IMR-90 (cell line): ENCODE results near the gene CHD2. TPM values are rescaled to one million over a fixed set of nuclear protein-coding genes. Genes with fewer than 3 reads are reported as not detected.

Source experiments
- ATAC-seq: fragments of 200-7000 bp; cut with Tn5 transposase; 2 replicates; pipeline ENCODE4 v1.9.1; 2020; ENCODE audit warnings: low read depth, mild to moderate bottlenecking, moderate library complexity
- BruUV-seq: library from RNA; stranded (reverse); fragments of 400-500 nt; replicated peaks from 2 replicates; lab custom pipeline; 2021; lab: Mats Ljungman, UMichigan
- CTCF ChIA-PET: fragments of 300-600 bp; formaldehyde crosslinking; extraction: SDS; loops from one replicate; lab custom pipeline; 2021; ENCODE audit warnings: antibody characterized with exemption; lab: Yijun Ruan, JAX
- POLR2A ChIA-PET: fragments of 300-600 bp; sonication (Branson Sonifier 250); formaldehyde crosslinking; loops from one replicate; lab custom pipeline; 2022; ENCODE audit warnings: antibody characterized with exemption; ENCODE audit not compliant: unreplicated experiment; lab: Charles Lee
- DNase-seq: peaks from one replicate; pipeline ENCODE4 v3.0.0; 2013
- H2AFZ ChIP-seq: replicated peaks from 2 replicates; pipeline ENCODE3; 2013; ENCODE audit warnings: low read length, mild to moderate bottlenecking; ENCODE audit not compliant: poor library complexity
- H2AK5ac ChIP-seq: 2 replicates; pipeline ENCODE4 v1.6.1; 2013; ENCODE audit warnings: low read depth, low read length, inconsistent platforms
- H2AK9ac ChIP-seq: replicated peaks from 2 replicates; pipeline ENCODE3; 2013; ENCODE audit warnings: mild to moderate bottlenecking, low read depth, low read length, moderate library complexity; ENCODE audit not compliant: poor library complexity
- H2BK120ac ChIP-seq: 2 replicates; pipeline ENCODE4 v1.6.1; 2013; ENCODE audit warnings: low read depth, low read length, inconsistent platforms
- H2BK15ac ChIP-seq: 3 replicates; pipeline ENCODE4 v1.6.1; 2013; ENCODE audit warnings: low read depth, low read length, inconsistent platforms
- H2BK20ac ChIP-seq: 2 replicates; pipeline ENCODE4 v1.6.1; 2013; ENCODE audit warnings: low read depth, mild to moderate bottlenecking, inconsistent platforms, low read length, moderate library complexity
- H2BK5ac ChIP-seq: 2 replicates; pipeline ENCODE4 v1.6.1; 2013; ENCODE audit warnings: mild to moderate bottlenecking, low read depth, low read length, inconsistent platforms; ENCODE audit not compliant: poor library complexity, severe bottlenecking
- H3K14ac ChIP-seq: replicated peaks from 2 replicates; pipeline ENCODE4 v1.6.1; 2013; ENCODE audit warnings: low read depth, low read length, inconsistent platforms
- H3K18ac ChIP-seq: 2 replicates; pipeline ENCODE4 v1.6.1; 2013; ENCODE audit warnings: low read depth, low read length, control low read depth
- H3K23ac ChIP-seq: 2 replicates; pipeline ENCODE4 v1.6.1; 2013; ENCODE audit warnings: low read depth, low read length, inconsistent platforms
- H3K27ac ChIP-seq: 2 replicates; pipeline ENCODE4 v1.5.1; 2013; ENCODE audit warnings: mild to moderate bottlenecking, control low read depth, low read length; ENCODE audit not compliant: insufficient read depth
- H3K27me3 ChIP-seq: 2 replicates; pipeline ENCODE4 v1.6.1; 2013; ENCODE audit warnings: low read length; ENCODE audit not compliant: control insufficient read depth, insufficient read depth
- H3K36me3 ChIP-seq: 2 replicates; pipeline ENCODE4 v1.6.1; 2013; ENCODE audit warnings: low read length, mixed read lengths; ENCODE audit not compliant: control insufficient read depth, insufficient read depth
- H3K4ac ChIP-seq: 2 replicates; pipeline ENCODE4 v1.6.1; 2013; ENCODE audit warnings: low read depth, low read length, inconsistent platforms
- H3K4me1 ChIP-seq: 2 replicates; pipeline ENCODE4 v1.6.1; 2013; ENCODE audit warnings: low read length, mixed read lengths; ENCODE audit not compliant: control insufficient read depth, insufficient read depth
- H3K4me2 ChIP-seq: 2 replicates; pipeline ENCODE4 v1.6.1; 2013; ENCODE audit warnings: low read depth, mild to moderate bottlenecking, control low read depth, low read length, moderate library complexity
- H3K4me3 ChIP-seq: 2 replicates; pipeline ENCODE4 v1.5.1; 2013; ENCODE audit warnings: low read depth, mild to moderate bottlenecking, control low read depth, low read length, moderate library complexity; ENCODE audit not compliant: insufficient read depth
- H3K56ac ChIP-seq: 2 replicates; pipeline ENCODE4 v1.6.1; 2013; ENCODE audit warnings: low read length, inconsistent platforms; ENCODE audit not compliant: insufficient read depth; ENCODE audit errors: extremely low read depth
- H3K79me1 ChIP-seq, 2 experiments: 2 replicates each; pipeline ENCODE4 v1.6.1; 2013; ENCODE audit warnings: low read length in 2 of 2, inconsistent platforms in 1 of 2, low read depth in 1 of 2
- H3K9ac ChIP-seq: 2 replicates; pipeline ENCODE4 v1.6.1; 2013; ENCODE audit warnings: low read depth, low read length, control low read depth
- H3K9me1 ChIP-seq: 2 replicates; pipeline ENCODE4 v1.6.1; 2013; ENCODE audit warnings: low read length, inconsistent platforms; ENCODE audit not compliant: insufficient read depth
- H3K9me3 ChIP-seq: 2 replicates; pipeline ENCODE4 v1.6.1; 2013; ENCODE audit warnings: low read length; ENCODE audit not compliant: control insufficient read depth, insufficient read depth
- H4K20me1 ChIP-seq: 2 replicates; pipeline ENCODE4 v1.6.1; 2013; ENCODE audit warnings: low read length, inconsistent platforms; ENCODE audit not compliant: insufficient read depth
- H4K5ac ChIP-seq: 2 replicates; pipeline ENCODE4 v1.6.1; 2013; ENCODE audit warnings: mild to moderate bottlenecking, low read depth, low read length, control low read depth
- H4K8ac ChIP-seq, 2 experiments: 2 replicates each; pipeline ENCODE4 v1.6.1; 2013; ENCODE audit warnings: low read depth in 2 of 2, low read length in 2 of 2, control low read depth in 1 of 2, inconsistent platforms in 1 of 2
- H4K91ac ChIP-seq: 2 replicates; pipeline ENCODE4 v1.6.1; 2013; ENCODE audit warnings: low read depth, low read length, inconsistent platforms; ENCODE audit not compliant: insufficient read depth
- BHLHE40 ChIP-seq: fragments of 150-350 bp; IDR thresholded peaks from 2 replicates; pipeline ENCODE4 v1.6.1; 2016; ENCODE audit warnings: mild to moderate bottlenecking, low read depth, low read length
- CEBPB ChIP-seq: IDR thresholded peaks from 2 replicates; pipeline ENCODE4 v1.6.1; 2012; ENCODE audit warnings: low read depth, low read length, improper control_type of control experiment
- FOS ChIP-seq: fragments of 150-350 bp; IDR thresholded peaks from 2 replicates; pipeline ENCODE4 v1.6.1; 2016; ENCODE audit warnings: low read depth, low read length
- NFE2L2 ChIP-seq: fragments of 150-350 bp; IDR thresholded peaks from 2 replicates; pipeline ENCODE4 v1.6.1; 2016; ENCODE audit warnings: low read depth, mild to moderate bottlenecking, low read length
- POLR2A ChIP-seq: IDR thresholded peaks from 2 replicates; pipeline ENCODE4 v1.6.1; 2012; ENCODE audit warnings: mild to moderate bottlenecking, low read depth, low read length
- RAD21 ChIP-seq: IDR thresholded peaks from 2 replicates; pipeline ENCODE4 v1.6.1; 2012; ENCODE audit warnings: low read length, improper control_type of control experiment
- RFX5 ChIP-seq: IDR thresholded peaks from 2 replicates; pipeline ENCODE4 v1.8.0; 2012; ENCODE audit warnings: low read depth, mild to moderate bottlenecking, low read length, moderate library complexity
- SMC3 ChIP-seq: fragments of 150-350 bp; IDR thresholded peaks from 2 replicates; pipeline ENCODE4 v1.6.1; 2016; ENCODE audit warnings: low read depth, mild to moderate bottlenecking, antibody characterized with exemption, low read length, moderate library complexity
- USF2 ChIP-seq: fragments of 150-350 bp; IDR thresholded peaks from 2 replicates; pipeline ENCODE4 v1.6.1; 2017; ENCODE audit warnings: mild to moderate bottlenecking, antibody characterized with exemption, low read length, low read depth
- WGBS, 2 experiments: methylation state at CpG; one replicate each; pipeline versions ENCODE4 v1.1.5 to v1.1.7; 2013; ENCODE audit warnings: missing lambda C conversion rate in 2 of 2; ENCODE audit not compliant: insufficient read length in 1 of 2; ENCODE audit errors: extremely low coverage in 2 of 2; 5-methylcytosine and 5-hydroxymethylcytosine counted together
- dilution Hi-C: fragments of 300-500 bp; cut with HindIII; formaldehyde crosslinking; loops from one replicate; pipeline ENCODE4 v1.14.3; 2018; ENCODE audit warnings: low sequenced_read_pairs; ENCODE audit not compliant: unreplicated experiment
- in situ Hi-C: fragments of 300-500 bp; cut with MboI; formaldehyde crosslinking; loops from 3 replicates; pipeline ENCODE4 v1.14.3; 2019; ENCODE audit warnings: low sequenced_read_pairs, inconsistent platforms, mixed read lengths
- intact Hi-C: fragments of 100-400 bp; cut with micrococcal nuclease; formaldehyde crosslinking; loops from 2 replicates; pipeline ENCODE4 v1.10.0; 2022
- polyA plus RNA-seq, 3 experiments: library from polyadenylated mRNA; depleted of rRNA; stranded (reverse); fragments of >200 nt; gene quantifications; 2 replicates each; pipeline ENCODE4 v1.2.3, GENCODE V29; 2012; ENCODE audit warnings: low replicate concordance in 1 of 3
- total RNA-seq: library from RNA; depleted of rRNA; stranded (reverse); fragments of >200 nt; gene quantifications from 2 replicates; pipeline ENCODE4 v1.2.3, GENCODE V29; 2012

CHD2 gene
- total and polyA plus RNA-seq, 2 of the 4 experiments (the other 2 are of a cell fraction) = 44.9 to 64.7 TPM

GRCh38 chr15:93056836-93057235, 156.7 kb downstream of the CHD2 start:
- no peak overlapping the region for H2BK120ac ChIP-seq
- in situ Hi-C loops = no loop called here
- no peaks in the 10 kb centered on the region for H3K9me1 ChIP-seq
- no peaks in the 10 kb centered on the region for H3K79me1 ChIP-seq
- no peak overlapping the region for H2AK9ac ChIP-seq
- no peak overlapping the region for H3K14ac ChIP-seq
- BruUV-seq = no TSS peak
- no peak for DNase-seq
- peaks cover 1% of the 10 kb centered on the region; the same call in 1 of the 2 replicates for H3K4me1 ChIP-seq
- H2AFZ ChIP-seq = no peak overlapping the region
- H3K27me3 ChIP-seq = peaks cover 11% of the 10 kb centered on the region
- no peak overlapping the region for H4K91ac ChIP-seq
- H2AK5ac ChIP-seq = no peak overlapping the region
- intact Hi-C loops = no loop called here
- no peak overlapping the region for H2BK20ac ChIP-seq
- H4K8ac ChIP-seq = no peak overlapping the region
- H4K5ac ChIP-seq = no peak overlapping the region
- CTCF ChIA-PET = interaction anchor here (0.6 kb wide), 1 partner anchor 531 kb away, joined by 3 read pairs; no protein-coding TSS in a partner anchor
- H3K4me3 ChIP-seq = no peak overlapping the region
- H3K9me3 ChIP-seq = no peaks in the 10 kb centered on the region
- ATAC-seq = no peak
- WGBS, 2 experiments = 71% methylated on average over 3 of the region's 7 CpGs; no CpG with 5 or more reads in 1 of the 2 experiments
- dilution Hi-C loops = no loop called here
- H4K20me1 ChIP-seq = no peaks in the 10 kb centered on the region
- no peak overlapping the region for H2BK15ac ChIP-seq
- no peak overlapping the region for H3K18ac ChIP-seq
- no peak overlapping the region for H3K4me2 ChIP-seq
- H2BK5ac ChIP-seq = no peak overlapping the region
- H3K4ac ChIP-seq = no peak overlapping the region
- TF ChIP-seq FOS = no peak
- TF ChIP-seq RFX5 = no peak
- TF ChIP-seq POLR2A = no peak
- TF ChIP-seq BHLHE40 = no peak
- TF ChIP-seq CEBPB = no peak
- no peak for TF ChIP-seq RAD21
- no peak for TF ChIP-seq SMC3
- no peak for TF ChIP-seq NFE2L2
- TF ChIP-seq USF2 = no peak
- H3K9ac ChIP-seq = no peak overlapping the region
- no peak overlapping the region for H3K27ac ChIP-seq
- no peak overlapping the region for H3K23ac ChIP-seq
- H3K56ac ChIP-seq = no peak overlapping the region
- POLR2A ChIA-PET = no interaction called here
- H3K36me3 ChIP-seq = no peaks in the 10 kb centered on the region
